HepG2 (cell line): Measurements from ENCODE around the gene NEDD4. TPM values are rescaled to one million over a fixed set of nuclear protein-coding genes. Genes with fewer than 3 reads are reported as not detected.
A peak's percentile ranks its signal among the peaks of the same experiment; 100 is the strongest.

Source experiments
- E2F5 ChIP-seq: sonication (generic); formaldehyde crosslinking; conservative IDR thresholded peaks from 2 replicates; pipeline ENCODE4 v1.4.0; 2020; ENCODE audit warnings: missing genetic modification reagents
- FOXP1 ChIP-seq, 2 experiments: fragments of 450-650 bp in 1 of 2; IDR thresholded peaks; 2 replicates each; pipeline ENCODE4 v1.6.1; 2017 to 2018; ENCODE audit warnings: antibody characterized with exemption in 1 of 2
- HMGXB3 ChIP-seq: sonication (generic); formaldehyde crosslinking; IDR thresholded peaks from 2 replicates; pipeline ENCODE4 v1.4.0; 2020; ENCODE audit warnings: missing genetic modification reagents, borderline replicate concordance
- NFYC ChIP-seq: IDR thresholded peaks from 2 replicates; pipeline ENCODE4 v1.6.1; 2016; ENCODE audit warnings: missing genetic modification reagents, missing compliant biosample characterization
- PRDM15 ChIP-seq: sonication (generic); formaldehyde crosslinking; IDR thresholded peaks from 2 replicates; pipeline ENCODE4 v1.4.0; 2020; ENCODE audit warnings: missing genetic modification reagents
- SRY ChIP-seq: sonication (generic); formaldehyde crosslinking; IDR thresholded peaks from 2 replicates; pipeline ENCODE4 v1.8.0; 2022; ENCODE audit warnings: mild to moderate bottlenecking, missing genetic modification reagents
- STAG1 ChIP-seq: sonication (generic); formaldehyde crosslinking; IDR thresholded peaks from 2 replicates; pipeline ENCODE4 v1.4.0; 2020; ENCODE audit warnings: missing genetic modification reagents
- U2AF2 ChIP-seq: fragments of 200-400 bp; formaldehyde crosslinking; IDR thresholded peaks from 2 replicates; pipeline ENCODE4 v1.6.1; 2017; ENCODE audit warnings: low read depth, mild to moderate bottlenecking, low read length
- ZNF496 ChIP-seq: sonication (generic); formaldehyde crosslinking; IDR thresholded peaks from 2 replicates; pipeline ENCODE4 v1.8.1; 2023; ENCODE audit warnings: mild to moderate bottlenecking, moderate library complexity, missing genetic modification reagents; ENCODE audit not compliant: insufficient replicate concordance
- polyA plus RNA-seq, 8 experiments: library from polyadenylated mRNA; depleted of rRNA in 3 of 8; stranded (reverse) in 7 of 8; unstranded in 1 of 8; fragments of >200 nt; fragmentation: Illumina TruSeq in 4 of 8; extraction: Trizol in 4 of 8; gene quantifications; 2 replicates each; pipeline versions ENCODE4 v1.2.1 to v1.2.3, GENCODE V29; 2011 to 2016; ENCODE audit warnings: low read depth in 4 of 8, missing spikeins in 1 of 8, mixed read lengths in 1 of 8; ENCODE audit not compliant: insufficient read depth in 1 of 8
- total RNA-seq, 5 experiments: library from RNA; depleted of rRNA; stranded (reverse); fragments of >200 nt; fragmentation: Illumina TruSeq; extraction: Trizol; gene quantifications; 2 replicates each; pipeline ENCODE4 v1.2.3, GENCODE V29; 2016; ENCODE audit warnings: low read depth in 1 of 5
- TF ChIP-seq, protein P1 (sequence below): sonication (generic); formaldehyde crosslinking; IDR thresholded peaks from 2 replicates; pipeline ENCODE4 v1.5.1; 2020; ENCODE audit warnings: missing genetic modification reagents, mild to moderate bottlenecking, borderline replicate concordance
- TF ChIP-seq, protein P2 (sequence below): sonication (generic); formaldehyde crosslinking; IDR thresholded peaks from 2 replicates; pipeline ENCODE4 v1.4.0; 2020; ENCODE audit warnings: mild to moderate bottlenecking, missing genetic modification reagents
- TF ChIP-seq, protein P3 (sequence below): IDR thresholded peaks from 2 replicates; pipeline ENCODE4 v1.4.0; 2020; ENCODE audit warnings: mild to moderate bottlenecking, missing genetic modification reagents

Gene NEDD4
- total and polyA plus RNA-seq, 2 of the 13 experiments (the other 11 are each of a cell fraction or from before 2014, with no cell fraction given) = 10.4 to 13.0 TPM

DNA sequence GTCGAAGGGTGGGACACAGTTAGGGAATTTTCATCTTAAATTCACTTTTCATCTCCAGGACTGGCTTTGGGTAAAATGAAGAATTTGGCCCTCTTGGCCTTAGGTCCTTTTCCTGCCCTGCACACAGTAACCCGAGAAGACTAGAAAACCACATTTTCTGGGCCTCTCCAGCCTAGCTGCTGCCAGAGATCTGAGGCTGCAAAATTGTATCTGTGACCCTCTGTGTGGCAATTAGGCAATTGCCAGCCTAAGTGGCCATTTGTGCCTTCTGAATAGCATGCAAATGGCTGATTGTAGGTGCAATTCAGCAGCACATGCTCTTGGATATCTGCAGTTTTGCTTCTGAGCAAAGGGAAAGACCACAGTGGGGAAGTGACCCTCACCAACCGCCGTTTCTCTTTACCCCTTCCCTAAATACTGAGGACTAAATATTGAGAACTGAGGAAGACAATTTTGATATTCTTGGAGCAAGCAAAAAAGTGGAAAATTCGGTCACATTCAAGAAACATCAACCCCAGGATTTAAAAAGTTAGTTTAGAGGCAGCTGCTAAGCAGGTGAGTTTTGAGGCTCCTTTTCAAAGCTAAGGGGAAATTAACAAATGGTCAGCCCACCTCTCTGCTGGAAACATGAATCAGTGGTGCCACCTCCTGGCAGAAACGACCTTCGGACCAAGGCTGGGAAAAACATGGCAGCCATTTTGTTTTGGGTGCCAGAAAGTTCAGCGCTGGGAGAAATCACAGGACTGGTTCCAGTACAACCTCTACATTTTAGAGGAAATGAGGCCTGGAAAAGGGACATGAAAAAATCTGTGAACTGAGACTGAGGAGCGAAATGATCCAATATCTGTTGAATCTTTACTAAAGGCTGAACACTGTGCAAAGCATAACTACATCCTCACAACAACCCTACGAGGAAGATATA, 193.9 kb downstream of the NEDD4 start (continued):
- TF ChIP-seq, protein P1, sequence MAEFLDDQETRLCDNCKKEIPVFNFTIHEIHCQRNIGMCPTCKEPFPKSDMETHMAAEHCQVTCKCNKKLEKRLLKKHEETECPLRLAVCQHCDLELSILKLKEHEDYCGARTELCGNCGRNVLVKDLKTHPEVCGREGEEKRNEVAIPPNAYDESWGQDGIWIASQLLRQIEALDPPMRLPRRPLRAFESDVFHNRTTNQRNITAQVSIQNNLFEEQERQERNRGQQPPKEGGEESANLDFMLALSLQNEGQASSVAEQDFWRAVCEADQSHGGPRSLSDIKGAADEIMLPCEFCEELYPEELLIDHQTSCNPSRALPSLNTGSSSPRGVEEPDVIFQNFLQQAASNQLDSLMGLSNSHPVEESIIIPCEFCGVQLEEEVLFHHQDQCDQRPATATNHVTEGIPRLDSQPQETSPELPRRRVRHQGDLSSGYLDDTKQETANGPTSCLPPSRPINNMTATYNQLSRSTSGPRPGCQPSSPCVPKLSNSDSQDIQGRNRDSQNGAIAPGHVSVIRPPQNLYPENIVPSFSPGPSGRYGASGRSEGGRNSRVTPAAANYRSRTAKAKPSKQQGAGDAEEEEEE (CRISPR knock-in tag) = no peak
- TF ChIP-seq FOXP1 (IDR thresholded peaks at IDR 0.05) = no peak
- TF ChIP-seq FOXP1 (CRISPR knock-in tag; IDR thresholded peaks at IDR 0.05) = no peak
- TF ChIP-seq HMGXB3 (CRISPR knock-in tag) = no peak
- TF ChIP-seq STAG1 (CRISPR knock-in tag) = peak; percentile 85
- no peak for TF ChIP-seq ZNF496 (CRISPR knock-in tag)
- TF ChIP-seq NFYC (CRISPR knock-in tag) = no peak
- TF ChIP-seq E2F5 (CRISPR knock-in tag) = no peak
- no peak for TF ChIP-seq SRY (CRISPR knock-in tag)
- no peak for TF ChIP-seq PRDM15 (CRISPR knock-in tag)
- TF ChIP-seq U2AF2 = no peak
- TF ChIP-seq, protein P2, sequence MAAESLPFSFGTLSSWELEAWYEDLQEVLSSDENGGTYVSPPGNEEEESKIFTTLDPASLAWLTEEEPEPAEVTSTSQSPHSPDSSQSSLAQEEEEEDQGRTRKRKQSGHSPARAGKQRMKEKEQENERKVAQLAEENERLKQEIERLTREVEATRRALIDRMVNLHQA (CRISPR knock-in tag) = no peak
- TF ChIP-seq, protein P3, sequence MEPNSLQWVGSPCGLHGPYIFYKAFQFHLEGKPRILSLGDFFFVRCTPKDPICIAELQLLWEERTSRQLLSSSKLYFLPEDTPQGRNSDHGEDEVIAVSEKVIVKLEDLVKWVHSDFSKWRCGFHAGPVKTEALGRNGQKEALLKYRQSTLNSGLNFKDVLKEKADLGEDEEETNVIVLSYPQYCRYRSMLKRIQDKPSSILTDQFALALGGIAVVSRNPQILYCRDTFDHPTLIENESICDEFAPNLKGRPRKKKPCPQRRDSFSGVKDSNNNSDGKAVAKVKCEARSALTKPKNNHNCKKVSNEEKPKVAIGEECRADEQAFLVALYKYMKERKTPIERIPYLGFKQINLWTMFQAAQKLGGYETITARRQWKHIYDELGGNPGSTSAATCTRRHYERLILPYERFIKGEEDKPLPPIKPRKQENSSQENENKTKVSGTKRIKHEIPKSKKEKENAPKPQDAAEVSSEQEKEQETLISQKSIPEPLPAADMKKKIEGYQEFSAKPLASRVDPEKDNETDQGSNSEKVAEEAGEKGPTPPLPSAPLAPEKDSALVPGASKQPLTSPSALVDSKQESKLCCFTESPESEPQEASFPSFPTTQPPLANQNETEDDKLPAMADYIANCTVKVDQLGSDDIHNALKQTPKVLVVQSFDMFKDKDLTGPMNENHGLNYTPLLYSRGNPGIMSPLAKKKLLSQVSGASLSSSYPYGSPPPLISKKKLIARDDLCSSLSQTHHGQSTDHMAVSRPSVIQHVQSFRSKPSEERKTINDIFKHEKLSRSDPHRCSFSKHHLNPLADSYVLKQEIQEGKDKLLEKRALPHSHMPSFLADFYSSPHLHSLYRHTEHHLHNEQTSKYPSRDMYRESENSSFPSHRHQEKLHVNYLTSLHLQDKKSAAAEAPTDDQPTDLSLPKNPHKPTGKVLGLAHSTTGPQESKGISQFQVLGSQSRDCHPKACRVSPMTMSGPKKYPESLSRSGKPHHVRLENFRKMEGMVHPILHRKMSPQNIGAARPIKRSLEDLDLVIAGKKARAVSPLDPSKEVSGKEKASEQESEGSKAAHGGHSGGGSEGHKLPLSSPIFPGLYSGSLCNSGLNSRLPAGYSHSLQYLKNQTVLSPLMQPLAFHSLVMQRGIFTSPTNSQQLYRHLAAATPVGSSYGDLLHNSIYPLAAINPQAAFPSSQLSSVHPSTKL (CRISPR knock-in tag) = no peak
